Panc1 (cell line): ENCODE data around the gene SLC6A13. TPM values are rescaled to one million over a fixed set of nuclear protein-coding genes. Genes with fewer than 3 reads are reported as not detected.

Source experiments
- ATAC-seq: fragments of 200-7000 bp; cut with Tn5 transposase; 2 replicates; pipeline ENCODE4 v1.9.1; 2020; ENCODE audit warnings: mild to moderate bottlenecking, moderate library complexity
- BruUV-seq: library from RNA; stranded (reverse); fragments of 400-500 nt; replicated peaks from 2 replicates; lab custom pipeline; 2021; lab: Mats Ljungman, UMichigan
- CTCF ChIA-PET: fragments of 300-600 bp; sonication (Branson Sonifier 250); formaldehyde crosslinking; loops from one replicate; lab custom pipeline; 2022; ENCODE audit warnings: antibody characterized with exemption; lab: Charles Lee
- POLR2A ChIA-PET: fragments of 300-600 bp; sonication (Branson Sonifier 250); formaldehyde crosslinking; loops from one replicate; lab custom pipeline; 2022; ENCODE audit warnings: antibody characterized with exemption; lab: Charles Lee
- DNase-seq: peaks from one replicate; pipeline ENCODE4 v3.0.0-alpha.2; 2010; ENCODE audit warnings: low read depth, low spot score
- H3K27ac ChIP-seq: 2 replicates; pipeline ENCODE4 v1.5.1; 2011; ENCODE audit warnings: mild to moderate bottlenecking, low read length, inconsistent platforms
- H3K27me3 ChIP-seq: fragments of 200-500 bp; sonication (Bioruptor generic); 2 replicates; pipeline ENCODE4 v1.6.0; 2014; ENCODE audit warnings: low read length, inconsistent platforms; ENCODE audit not compliant: control insufficient read depth, insufficient read depth
- H3K36me3 ChIP-seq: fragments of 200-500 bp; sonication (Bioruptor generic); 2 replicates; pipeline ENCODE4 v1.5.1; 2014; ENCODE audit warnings: inconsistent platforms, mild to moderate bottlenecking, low read length, moderate library complexity; ENCODE audit not compliant: control insufficient read depth, insufficient read depth
- H3K4me1 ChIP-seq: 2 replicates; pipeline ENCODE4 v1.5.1; 2011; ENCODE audit warnings: inconsistent platforms, mild to moderate bottlenecking, low read length, moderate library complexity; ENCODE audit not compliant: control insufficient read depth, insufficient read depth
- H3K4me3 ChIP-seq, 2 experiments: 2 replicates each; pipeline ENCODE4 v1.5.1; 2011 to 2012; ENCODE audit warnings: low read depth in 2 of 2, low read length in 2 of 2, mild to moderate bottlenecking in 2 of 2, inconsistent platforms in 1 of 2, moderate library complexity in 1 of 2
- H3K9me3 ChIP-seq: fragments of 200-500 bp; sonication (Bioruptor generic); 2 replicates; pipeline ENCODE4 v1.5.1; 2014; ENCODE audit warnings: low read depth, mild to moderate bottlenecking, inconsistent platforms, low read length, moderate library complexity; ENCODE audit not compliant: control insufficient read depth, insufficient read depth
- CTCF ChIP-seq: fragments of 450-650 bp; IDR thresholded peaks from 2 replicates; pipeline ENCODE4 v1.5.1; 2017; ENCODE audit warnings: mild to moderate bottlenecking
- POLR2AphosphoS5 ChIP-seq: IDR thresholded peaks from 2 replicates; pipeline ENCODE4 v1.6.1; 2012; ENCODE audit warnings: mild to moderate bottlenecking, low read depth, low read length, moderate library complexity
- REST ChIP-seq, 2 experiments: IDR thresholded peaks; 2 replicates each; pipeline ENCODE4 v1.6.1; 2011 to 2012; ENCODE audit warnings: low read depth in 2 of 2, control low read depth in 1 of 2, low read length in 1 of 2, mild to moderate bottlenecking in 1 of 2, moderate library complexity in 1 of 2; ENCODE audit not compliant: insufficient read depth in 1 of 2
- SIN3A ChIP-seq: IDR thresholded peaks from 2 replicates; pipeline ENCODE4 v1.6.1; 2012; ENCODE audit warnings: low read depth, mild to moderate bottlenecking, low read length, moderate library complexity, borderline replicate concordance; ENCODE audit not compliant: insufficient read depth
- TCF7L2 ChIP-seq: IDR thresholded peaks from 2 replicates; pipeline ENCODE4 v1.6.1; 2011; ENCODE audit warnings: mild to moderate bottlenecking, low read depth, low read length, inconsistent platforms
- in situ Hi-C: cut with HindIII; loops from 2 replicates; pipeline ENCODE4 v1.10.0; 2016; ENCODE audit warnings: low sequenced_read_pairs, low pct_unique_long_range_greater_than_20kb
- intact Hi-C: fragments of 100-400 bp; cut with micrococcal nuclease; formaldehyde crosslinking; loops from one replicate; pipeline ENCODE4 v1.10.0; 2022; ENCODE audit not compliant: unreplicated experiment
- total RNA-seq: library from RNA; stranded (reverse); gene quantifications from one replicate; pipeline ENCODE4 v1.2.1, GENCODE V29; 2021; ENCODE audit not compliant: unreplicated experiment

SLC6A13 gene
- total RNA-seq, 1 experiment from 2014 or later, result 0.57 TPM

GRCh38 chr12:275812-276211, 13.2 kb upstream of the SLC6A13 start:
- Histone ChIP-seq H3K4me3 (no peak overlapping the region), H3K27me3 (no peaks in the 10 kb centered on the region), H3K36me3 (no peaks in the 10 kb centered on the region), H3K9me3 (no peaks in the 10 kb centered on the region), H3K4me1 (no peaks in the 10 kb centered on the region), H3K27ac (no peak overlapping the region)
- in situ Hi-C loops (no loop called here), intact Hi-C loops (no loop called here)
- DNase-seq, result no peak
- TF ChIP-seq CTCF (no peak), POLR2AphosphoS5 (no peak), SIN3A (no peak)
- no TSS peak for BruUV-seq
- ChIA-PET CTCF (no interaction called here), POLR2A (no interaction called here)
- ATAC-seq, result no peak

- Histone ChIP-seq H3K4me3 (no peak overlapping the region), H3K4me1 (no peaks in the 10 kb centered on the region), H3K27me3 (no peaks in the 10 kb centered on the region), H3K9me3 (no peaks in the 10 kb centered on the region), H3K36me3 (no peaks in the 10 kb centered on the region), H3K27ac (no peak overlapping the region)
- ATAC-seq (no peak), DNase-seq (no peak)
- ChIA-PET POLR2A (no interaction called here), CTCF (no interaction called here)
- BruUV-seq, result no TSS peak
- TF ChIP-seq REST (IDR thresholded peaks at IDR 0.05; ENCODE audit: insufficient read depth in 1 of 2, low read depth in 2 of 2, low read length in 1 of 2), result no peak
- TF ChIP-seq CTCF, result no peak
- no peak for TF ChIP-seq TCF7L2
- TF ChIP-seq SIN3A, result no peak
- TF ChIP-seq POLR2AphosphoS5, result no peak
- in situ Hi-C loops (no loop called here), intact Hi-C loops (no loop called here)
Measured at GRCh38 chr12:273382-273781, 10.7 kb upstream of the SLC6A13 start.

- H3K9me3 ChIP-seq, result no peaks in the 10 kb centered on the region
- H3K27me3 ChIP-seq, result no peaks in the 10 kb centered on the region
- H3K4me1 ChIP-seq, result no peaks in the 10 kb centered on the region
- no peak overlapping the region for H3K27ac ChIP-seq
- in situ Hi-C loops, result no loop called here
- BruUV-seq, result no TSS peak
- no peak overlapping the region for H3K4me3 ChIP-seq
- intact Hi-C loops, result no loop called here
- ChIA-PET POLR2A (no interaction called here), CTCF (no interaction called here)
- no peaks in the 10 kb centered on the region for H3K36me3 ChIP-seq
- no peak for TF ChIP-seq TCF7L2
- TF ChIP-seq SIN3A, result no peak
- TF ChIP-seq CTCF, result no peak
- no peak for DNase-seq
- no peak for ATAC-seq
Measured at GRCh38 chr12:272942-273341, 10.3 kb upstream of the SLC6A13 start.
